NT2/D1 (cell line): ENCODE data around the gene S100A2.
"Not testable (repeated sequence)": the region's sequence is repeated elsewhere in the genome, so short reads cannot be mapped to it uniquely, and the experiment has no call there.

Experiments
- YY1 ChIP-seq: IDR thresholded peaks from 2 replicates; pipeline ENCODE4 v1.6.1; 2011; ENCODE audit not compliant: insufficient read length, insufficient read depth
- ZNF274 ChIP-seq: IDR thresholded peaks from 2 replicates; pipeline ENCODE4 v1.6.1; 2011; ENCODE audit warnings: mild to moderate bottlenecking, low read depth, low read length

DNA sequence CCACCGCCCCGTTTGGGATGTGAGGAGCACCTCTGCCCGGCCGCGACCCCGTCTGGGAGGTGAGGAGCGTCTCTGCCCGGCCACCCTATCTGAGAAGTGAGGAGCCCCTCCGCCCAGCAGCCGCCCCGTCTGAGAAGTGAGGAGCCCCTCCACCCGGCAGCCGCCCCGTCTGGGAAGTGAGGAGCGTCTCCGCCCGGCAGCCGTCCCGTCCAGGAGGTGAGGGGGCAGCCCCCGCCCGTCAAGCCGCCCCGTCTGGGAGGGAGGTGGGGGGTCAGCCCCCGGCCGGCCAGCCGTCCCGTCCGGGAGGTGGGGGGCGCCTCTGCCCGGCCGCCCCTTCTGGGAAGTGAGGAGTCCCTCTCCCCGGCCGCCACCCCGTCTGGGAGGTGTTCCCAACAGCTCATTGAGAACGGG lies 9.4 kb upstream of the S100A2 start:
- not testable (repeated sequence) for TF ChIP-seq ZNF274, YY1
